NCI-H748 treated with DMSO at 0.1 percent for 48 hours (cell line): Measurements from ENCODE around the gene NUP50.

Source experiments
- DNase-seq: peaks from one replicate; lab custom pipeline; 2025; lab: John Stamatoyannopoulos, UW

NUP50 gene

DNA sequence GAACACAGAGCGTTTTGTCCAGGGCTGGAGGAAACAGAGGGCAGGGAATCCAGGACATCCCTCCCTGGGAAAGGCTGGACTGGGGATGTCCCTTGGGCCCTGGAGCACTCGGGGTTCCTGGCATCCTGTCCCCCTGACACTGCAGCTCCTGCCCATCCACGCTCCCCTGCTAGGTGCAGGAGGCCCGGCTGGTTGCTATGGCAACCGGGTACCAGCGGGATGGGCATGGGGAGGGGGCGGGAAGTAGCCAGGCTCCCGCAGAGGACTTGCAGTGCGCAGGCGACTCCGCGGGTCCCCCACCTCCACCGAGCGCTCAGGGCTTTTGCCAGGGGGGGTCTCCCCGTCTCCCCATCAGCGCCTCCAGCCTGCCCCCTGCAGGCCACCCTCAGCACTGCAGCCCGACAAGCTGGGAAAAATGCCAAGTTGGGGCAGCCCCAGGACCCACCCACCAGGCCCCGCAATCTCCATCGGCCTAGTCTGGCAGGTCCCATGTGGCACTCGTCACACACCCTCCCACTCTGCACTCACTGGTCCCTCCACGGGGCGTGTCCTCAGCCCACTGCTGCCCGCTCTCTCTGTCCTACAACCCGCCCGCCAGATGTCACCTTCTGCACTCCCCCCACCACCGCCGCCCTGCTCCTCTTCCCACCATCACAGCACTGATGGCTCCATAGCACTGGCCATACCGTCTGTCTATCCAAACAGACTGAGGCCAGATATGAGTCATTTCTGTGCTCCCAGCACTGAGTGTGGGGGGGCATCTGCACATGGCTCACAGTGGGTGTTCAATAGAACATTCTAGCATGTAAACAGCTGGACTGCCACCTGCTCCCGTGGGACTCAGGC, 45.5 kb downstream of the NUP50 start:
- DNase-seq, result no peak

DNA sequence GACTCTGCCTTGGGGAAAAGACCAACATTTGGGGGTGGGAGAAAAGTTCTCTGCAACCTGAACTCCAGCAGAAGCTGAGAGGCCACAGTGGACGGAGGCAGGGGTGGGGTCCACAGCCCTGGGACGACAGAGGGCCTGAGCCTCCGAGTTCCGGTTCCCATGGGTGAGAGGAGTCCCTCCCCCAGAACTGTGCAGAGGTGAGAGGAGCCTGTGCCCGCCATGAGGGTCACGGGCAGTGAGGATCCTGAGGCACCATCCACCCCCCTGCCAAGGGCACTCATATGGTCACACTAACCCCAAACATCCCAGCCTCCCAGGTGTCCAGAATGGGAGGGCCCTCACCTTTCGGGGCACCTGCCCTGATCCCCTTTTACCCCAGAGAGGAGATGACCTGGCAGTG, 46.4 kb downstream of the NUP50 start:
- no peak for DNase-seq

DNA sequence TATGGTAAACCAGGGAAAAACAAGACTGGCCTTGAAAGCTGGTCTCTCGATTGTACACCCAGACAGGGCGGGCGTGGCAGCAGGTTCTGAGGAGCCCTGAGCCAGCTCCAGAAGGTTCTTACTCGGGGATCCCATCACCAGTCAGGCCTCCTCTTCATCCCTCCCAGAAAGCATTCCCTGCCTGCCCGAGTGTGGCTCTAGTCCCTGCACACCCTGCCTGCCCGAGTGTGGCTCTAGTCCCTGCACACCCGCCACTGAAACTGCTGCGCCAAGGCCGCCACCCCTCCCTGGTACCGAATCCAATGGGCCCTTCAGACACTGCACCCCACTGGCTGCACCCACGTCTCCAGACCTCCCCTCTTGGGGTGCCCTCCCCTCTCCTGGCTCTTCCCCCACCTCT, 46.9 kb downstream of the NUP50 start:
- no peak for DNase-seq

DNA sequence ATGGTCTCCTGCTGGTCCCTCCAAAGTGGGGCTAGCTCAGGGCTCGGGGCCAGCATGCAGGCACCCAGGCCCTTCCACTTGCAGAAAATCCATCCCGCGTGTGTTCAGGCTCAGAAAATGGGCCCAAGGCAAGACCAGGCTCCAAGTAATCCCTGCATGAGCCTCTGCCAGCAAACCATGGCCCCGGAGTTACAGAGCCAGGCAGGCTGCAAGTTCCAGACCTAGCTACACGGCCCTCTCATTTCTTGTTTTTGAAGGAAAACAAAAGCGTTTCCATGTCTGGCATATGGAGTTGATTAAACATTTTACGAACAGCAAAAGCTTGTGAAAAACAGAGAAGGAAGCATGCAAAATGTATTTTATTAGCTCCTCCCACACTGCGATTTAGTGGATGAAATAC, 47.3 kb downstream of the NUP50 start:
- DNase-seq, result no peak

DNA sequence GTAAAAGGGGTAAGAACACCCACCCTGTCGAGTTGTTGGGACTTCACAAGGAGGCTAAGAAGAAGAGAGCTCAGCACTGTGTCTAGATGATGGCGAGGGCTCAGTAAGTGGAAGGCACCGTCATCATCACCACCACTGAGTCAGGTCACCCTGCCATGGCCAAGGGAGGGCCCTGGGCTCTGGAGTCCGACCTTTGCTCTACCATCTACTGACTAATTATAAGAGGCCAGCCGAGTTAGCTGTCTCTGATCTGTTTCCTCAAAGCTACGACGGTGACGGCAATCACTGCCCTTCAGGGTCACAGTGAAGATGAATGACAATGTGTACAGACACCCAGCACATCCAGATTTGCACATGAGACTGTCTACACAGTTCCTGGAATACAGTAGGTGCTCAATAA, 47.7 kb downstream of the NUP50 start:
- DNase-seq, result no peak

DNA sequence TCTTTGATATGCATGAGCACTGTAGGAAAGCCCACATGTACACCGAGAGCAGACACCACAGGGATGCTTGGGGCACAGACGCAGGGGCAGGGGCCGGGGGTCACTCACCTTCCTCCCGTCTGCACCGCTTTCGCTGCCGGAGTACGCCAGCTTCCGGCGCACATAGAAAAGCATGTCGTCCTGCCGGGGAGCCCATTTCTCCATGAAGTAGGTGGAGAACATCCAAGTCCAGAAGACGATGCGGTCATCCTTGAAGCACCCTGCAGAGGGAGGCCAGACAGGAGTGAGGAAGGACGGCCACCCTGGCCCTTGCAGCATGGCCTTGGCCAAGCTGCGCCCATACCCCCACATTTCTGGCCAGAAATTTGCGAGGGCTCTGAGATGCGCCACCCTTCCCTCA, 48.1 kb downstream of the NUP50 start:
- DNase-seq, result no peak

- DNase-seq, result no peak
Measured at GRCh38 chr22:45212306-45212709, 48.6 kb downstream of the NUP50 start.

- no peak for DNase-seq
Measured at GRCh38 chr22:45212992-45213751, 49.4 kb downstream of the NUP50 start.

GRCh38 chr22:45216133-45217003, 52.6 kb downstream of the NUP50 start:
- no peak for DNase-seq

GRCh38 chr22:45217345-45217744, 53.6 kb downstream of the NUP50 start:
- no peak for DNase-seq

DNA sequence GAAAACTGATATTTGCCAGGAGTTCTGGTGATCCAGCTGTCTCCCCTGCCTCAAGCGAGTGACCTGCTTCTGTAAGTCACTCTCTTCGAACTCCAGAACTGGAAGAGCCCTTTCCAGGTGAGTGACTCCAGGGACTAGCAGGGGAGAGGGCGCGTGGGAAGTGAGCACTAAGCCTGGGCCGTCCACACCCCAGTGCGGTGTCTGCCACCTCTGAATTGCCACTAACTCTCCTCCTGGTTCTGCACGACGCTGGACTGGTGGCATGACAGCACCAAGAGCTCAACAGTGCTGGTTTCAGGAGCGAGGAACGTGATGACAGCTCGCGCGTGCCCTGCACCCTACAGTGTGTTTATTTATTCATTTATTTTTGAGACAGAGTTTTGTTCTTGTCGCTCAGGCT, 54.1 kb downstream of the NUP50 start:
- DNase-seq, result no peak

DNA sequence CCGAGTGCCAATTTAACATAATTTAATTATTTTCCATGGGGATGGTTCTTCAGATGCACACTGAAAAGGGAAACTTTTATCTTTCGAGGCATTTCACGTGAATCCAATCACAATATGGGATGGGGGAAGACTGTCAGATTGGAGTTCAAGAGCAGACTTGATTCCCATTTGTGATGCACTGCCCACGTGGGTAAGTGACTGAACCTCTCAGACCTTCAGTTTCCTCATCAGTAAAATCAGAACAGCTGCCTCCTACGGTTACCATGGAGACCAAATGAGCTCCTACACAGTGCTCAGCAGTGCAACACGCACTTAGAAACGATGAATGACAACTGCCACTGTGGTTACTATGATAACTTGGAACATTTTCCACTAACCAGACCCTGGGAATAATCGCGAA, 55.3 kb downstream of the NUP50 start:
- no peak for DNase-seq

DNA sequence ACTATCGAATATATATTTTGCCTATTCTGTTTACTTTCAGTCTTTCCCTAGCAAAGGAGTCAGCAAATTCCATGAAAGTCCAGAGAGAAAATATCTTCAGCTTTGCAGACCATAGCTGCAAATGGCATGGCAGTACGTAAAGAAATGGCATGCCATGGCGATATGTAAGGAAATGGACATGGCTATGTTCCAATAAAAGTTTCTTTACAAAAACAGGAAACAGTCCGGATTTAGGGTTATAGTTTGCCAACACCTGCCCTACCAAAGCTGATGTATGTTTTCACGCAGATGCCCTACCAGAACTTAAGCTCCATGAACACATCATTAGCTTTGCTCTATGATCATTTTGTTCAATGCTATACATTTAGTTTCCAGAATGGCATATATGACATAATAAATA, 57.5 kb downstream of the NUP50 start:
- no peak for DNase-seq

GRCh38 chr22:45223304-45224117, 59.8 kb downstream of the NUP50 start:
- DNase-seq, result no peak

DNA sequence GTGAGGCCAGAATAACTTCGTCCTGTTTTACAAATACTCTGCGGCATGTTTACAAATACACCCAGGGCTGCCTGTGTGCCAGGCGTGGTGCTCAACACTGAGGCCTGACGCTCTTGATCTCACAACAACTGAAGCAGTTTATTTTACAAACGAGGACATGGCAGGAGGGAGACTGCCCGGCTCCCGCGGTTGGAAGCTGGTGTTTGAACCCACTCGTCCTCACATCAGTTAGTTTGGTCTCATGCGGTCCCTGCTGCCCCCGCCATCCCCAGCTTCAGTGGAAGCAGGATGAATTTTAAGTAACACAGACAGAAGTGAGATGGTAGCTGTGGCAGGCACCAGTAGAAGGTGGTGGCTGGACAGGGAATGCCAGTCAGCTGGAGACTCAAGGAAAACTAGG, 60.6 kb downstream of the NUP50 start:
- DNase-seq, result no peak

DNA sequence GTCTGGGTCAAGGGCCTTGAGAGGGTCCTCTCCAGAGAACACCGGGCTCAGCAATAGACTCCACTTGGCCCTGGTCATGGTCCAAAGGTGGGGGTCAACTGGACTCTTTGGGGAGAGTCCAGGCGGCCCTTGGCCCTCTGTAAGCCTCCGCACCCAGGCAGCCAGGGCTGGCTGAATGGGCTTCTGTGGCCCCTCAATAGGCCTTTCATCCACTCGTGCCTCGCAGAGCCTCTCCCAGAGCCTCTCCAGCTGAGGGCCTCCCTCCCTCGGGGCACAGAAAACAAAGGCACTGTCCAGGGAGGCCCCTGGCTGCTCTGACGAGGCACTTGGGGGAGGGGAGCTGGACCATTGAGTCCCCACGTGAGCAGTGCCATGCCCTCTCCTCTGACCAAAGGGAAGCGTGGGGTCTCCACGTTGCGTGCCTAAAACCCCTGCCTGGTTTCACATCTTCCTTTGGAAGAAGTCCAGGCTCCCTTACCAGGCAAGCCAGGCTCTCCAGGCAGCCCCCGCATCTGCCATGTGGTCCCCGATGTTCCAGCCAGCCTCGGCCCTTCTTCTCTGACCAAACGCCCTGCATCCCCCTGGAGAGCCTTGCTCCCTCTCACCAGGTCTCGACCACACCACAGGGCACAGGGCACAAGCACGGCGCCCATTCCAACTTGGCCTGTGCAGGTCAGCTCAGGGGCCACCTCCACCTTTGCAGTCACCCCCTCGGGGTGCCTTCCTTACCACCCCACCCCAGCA, 61.4 kb downstream of the NUP50 start:
- no peak for DNase-seq

- DNase-seq, result no peak
Measured at GRCh38 chr22:45225732-45226502, 62.2 kb downstream of the NUP50 start.

GRCh38 chr22:45226503-45227186, 62.9 kb downstream of the NUP50 start:
- no peak for DNase-seq

- DNase-seq, result no peak
Measured at GRCh38 chr22:45227645-45228400, 64.1 kb downstream of the NUP50 start.
